ENCODE results near the gene PTPN4. TPM values are rescaled to one million over a fixed set of nuclear protein-coding genes. Genes with fewer than 3 reads are reported as not detected.

The PTPN4 gene
- total and polyA plus RNA-seq, 9 of the 15 experiments (the other 6 are each of a cell fraction or from before 2014, with no cell fraction given) = 5.0 to 32.8 (median 27.3) TPM

DNA sequence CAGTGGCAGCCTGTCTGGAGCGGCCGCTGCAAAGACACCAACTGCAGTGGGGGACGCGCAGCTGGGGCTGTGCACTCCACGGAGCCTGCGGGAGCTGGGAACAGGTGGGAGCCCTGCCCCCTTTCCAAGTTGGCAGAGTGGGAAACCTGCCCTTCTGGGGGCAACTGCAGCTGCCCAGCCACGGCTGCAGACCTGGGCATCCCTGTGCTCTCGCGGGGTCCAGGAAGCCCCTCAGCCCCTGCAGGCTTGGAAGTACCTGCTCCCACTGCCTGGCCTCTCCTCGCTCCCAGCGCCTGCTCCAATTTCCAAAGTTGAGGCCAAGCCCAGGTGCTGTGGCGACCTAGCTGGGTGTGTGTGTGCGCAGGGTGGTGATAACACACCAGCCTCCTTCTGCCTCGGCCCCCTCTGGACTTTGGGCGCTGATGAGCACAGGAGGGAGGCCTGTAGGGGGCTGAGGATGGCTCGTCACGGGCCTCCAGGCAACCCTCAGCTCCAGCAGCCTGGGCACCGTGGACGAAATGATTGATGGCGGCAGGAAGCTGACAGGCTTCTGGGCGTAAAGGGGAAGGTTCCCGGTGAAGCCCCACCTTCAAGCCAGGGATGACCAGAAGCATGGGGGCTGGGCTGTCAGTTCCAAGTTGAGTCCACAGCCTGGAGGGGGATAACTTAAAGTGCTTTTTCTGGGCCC is 76.9 kb downstream of the PTPN4 start:
- Histone ChIP-seq H3K9ac (ENCODE audit: insufficient read depth in 1 of 2, low read depth in 2 of 2, low read length in 2 of 2) (no peak overlapping the region), H3K27me3 (ENCODE audit: control insufficient read depth in 2 of 2, insufficient read depth in 2 of 2, low read length in 2 of 2) (no peaks in the 10 kb centered on the region), H3K36me3 (ENCODE audit: control insufficient read depth, insufficient read depth, low read length) (no peaks in the 10 kb centered on the region), H4K20me1 (replicated peaks; ENCODE audit: control insufficient read depth, insufficient read depth, low read length) (no peaks in the 10 kb centered on the region), H3K9me1 (ENCODE audit: control insufficient read depth, insufficient read depth, low read length) (no peaks in the 10 kb centered on the region), H3K9me3 (replicated peaks; ENCODE audit: control insufficient read depth, insufficient read depth, low read depth, low read length) (no peaks in the 10 kb centered on the region), H3K4me1 (replicated peaks in 1 of 2; ENCODE audit: control insufficient read depth in 2 of 2, insufficient read depth in 2 of 2, low read length in 2 of 2) (peaks cover 0 to 11% of the 10 kb centered on the region in 2 experiments; a peak in 2 of 5 replicates), H3K4me3 (no peak overlapping the region), H2AFZ (ENCODE audit: low read depth, low read length) (no peak overlapping the region), H3K79me2 (ENCODE audit: control insufficient read depth, insufficient read depth, low read length) (peaks cover 2% of the 10 kb centered on the region; the same call in 1 of the 3 replicates), H3K27ac (ENCODE audit: extremely low read depth, low read depth, low read length) (no peak overlapping the region), H3K4me2 (ENCODE audit: insufficient read depth, low read length) (no peak overlapping the region)
- WGBS (ENCODE audit: insufficient coverage, low coverage, missing lambda C conversion rate) = 74% methylated on average over 19 of the region's 22 CpGs
- BruUV-seq (replicated peaks) = no TSS peak
- TF ChIP-seq MEIS2 (IDR thresholded peaks at IDR 0.05; ENCODE audit: partially characterized antibody) = peak; percentile 70
- no peak for TF ChIP-seq SAFB (IDR thresholded peaks at IDR 0.05; ENCODE audit: borderline replicate concordance, low read depth, low read length)
- TF ChIP-seq, protein P1, sequence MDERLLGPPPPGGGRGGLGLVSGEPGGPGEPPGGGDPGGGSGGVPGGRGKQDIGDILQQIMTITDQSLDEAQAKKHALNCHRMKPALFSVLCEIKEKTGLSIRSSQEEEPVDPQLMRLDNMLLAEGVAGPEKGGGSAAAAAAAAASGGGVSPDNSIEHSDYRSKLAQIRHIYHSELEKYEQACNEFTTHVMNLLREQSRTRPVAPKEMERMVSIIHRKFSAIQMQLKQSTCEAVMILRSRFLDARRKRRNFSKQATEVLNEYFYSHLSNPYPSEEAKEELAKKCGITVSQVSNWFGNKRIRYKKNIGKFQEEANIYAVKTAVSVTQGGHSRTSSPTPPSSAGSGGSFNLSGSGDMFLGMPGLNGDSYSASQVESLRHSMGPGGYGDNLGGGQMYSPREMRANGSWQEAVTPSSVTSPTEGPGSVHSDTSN (CRISPR knock-in tag; IDR thresholded peaks at IDR 0.05; ENCODE audit: low read depth) = 0 out of 2 replicates have a peak, but pooled peaks have one; percentile 33
- TF ChIP-seq, protein P1 (tag; conservative IDR thresholded peaks at IDR 0.05; ENCODE audit: low read depth) = peak; percentile 53
- TF ChIP-seq, protein P2, sequence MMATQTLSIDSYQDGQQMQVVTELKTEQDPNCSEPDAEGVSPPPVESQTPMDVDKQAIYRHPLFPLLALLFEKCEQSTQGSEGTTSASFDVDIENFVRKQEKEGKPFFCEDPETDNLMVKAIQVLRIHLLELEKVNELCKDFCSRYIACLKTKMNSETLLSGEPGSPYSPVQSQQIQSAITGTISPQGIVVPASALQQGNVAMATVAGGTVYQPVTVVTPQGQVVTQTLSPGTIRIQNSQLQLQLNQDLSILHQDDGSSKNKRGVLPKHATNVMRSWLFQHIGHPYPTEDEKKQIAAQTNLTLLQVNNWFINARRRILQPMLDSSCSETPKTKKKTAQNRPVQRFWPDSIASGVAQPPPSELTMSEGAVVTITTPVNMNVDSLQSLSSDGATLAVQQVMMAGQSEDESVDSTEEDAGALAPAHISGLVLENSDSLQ (IDR thresholded peaks at IDR 0.05) = peak; percentile 80
- TF ChIP-seq TAL1 (IDR thresholded peaks at IDR 0.05) = no peak
- ChIA-PET CTCF (ENCODE audit: low intra/inter-chr PET ratio) (no interaction called here), POLR2A (interaction anchor here (0.7 kb wide), 1 partner anchor 34 kb away, joined by 3 read pairs; no protein-coding TSS in a partner anchor)
- in situ Hi-C loops (cut with MboI) = no loop called here
- intact Hi-C loops (cut with micrococcal nuclease) = no loop called here
- no peak for DNase-seq (ENCODE audit: extremely low read depth in 1 of 4, low spot score in 3 of 4)
- FAIRE-seq = no peak
- ATAC-seq = peak; percentile 49

Measured in K562 (cell line).